ENCODE results near the gene DES. TPM values are rescaled to one million over a fixed set of nuclear protein-coding genes. Genes with fewer than 3 reads are reported as not detected.

Gene DES
- total and polyA plus RNA-seq, 2 donors (not counting 1 experiment from before 2014, with no cell fraction given) = not detected

DNA sequence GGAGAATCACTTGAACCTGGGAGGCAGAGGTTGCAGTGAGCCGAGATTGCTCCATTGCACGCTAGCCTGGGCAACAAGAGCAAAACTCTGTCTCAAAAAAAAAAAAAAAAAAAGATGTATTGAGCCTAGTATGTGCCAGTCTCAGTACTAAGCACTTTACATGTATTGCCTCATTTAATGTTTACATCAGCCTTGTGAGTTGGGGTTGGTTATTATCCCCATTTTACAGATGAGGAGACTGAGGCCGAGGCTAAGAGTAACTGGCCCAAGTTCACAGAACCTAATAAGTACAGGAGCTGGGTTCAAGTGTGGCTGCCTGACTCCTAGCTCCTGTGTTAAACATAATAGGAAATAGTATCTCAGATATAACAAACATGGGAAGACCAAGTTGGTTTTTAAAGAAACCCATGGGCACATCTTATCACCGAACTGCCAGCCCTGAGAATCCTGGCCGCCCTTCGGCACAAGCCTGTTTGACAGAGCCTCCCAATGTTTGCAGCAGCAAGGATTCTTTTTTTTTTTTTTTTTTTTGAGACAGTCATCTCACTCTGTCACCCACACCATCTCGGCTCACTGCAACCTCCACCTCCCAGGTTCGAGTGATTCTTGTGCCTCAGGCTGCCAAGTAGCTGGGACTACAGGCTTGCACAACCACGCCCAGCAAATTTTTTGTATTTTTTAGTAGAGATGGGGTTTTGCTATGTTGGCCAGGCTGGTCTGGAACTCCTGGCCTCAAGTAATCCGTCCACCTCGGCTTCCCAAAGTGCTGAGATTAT is 56.3 kb downstream of the DES start:
- Histone ChIP-seq H3K4me2 (replicated peaks; ENCODE audit: low read depth, low read length, poor library complexity, severe bottlenecking) (no peak overlapping the region), H3K9ac (ENCODE audit: low read length) (no peak overlapping the region), H3K9me3 (ENCODE audit: control extremely low read depth in 1 of 3, control insufficient read depth in 2 of 3, insufficient read depth in 1 of 3, low read length in 2 of 3) (peaks cover 0 to 3% (median 0%) of the 10 kb centered on the region in 3 donors), H3K27ac (ENCODE audit: low read length in 2 of 2) (no peak overlapping the region), H3K27me3 (replicated peaks in 1 of 4; ENCODE audit: control extremely low read depth in 1 of 4, control insufficient read depth in 3 of 4, insufficient read depth in 4 of 4, low read length in 3 of 4) (peaks cover 0 to 10% (median 3%) of the 10 kb centered on the region in 4 experiments), H2AFZ (ENCODE audit: insufficient read depth, low read depth, low read length, poor library complexity, severe bottlenecking) (no peak overlapping the region), H3K79me2 (ENCODE audit: control insufficient read depth, insufficient read depth, low read length) (no peaks in the 10 kb centered on the region), H4K20me1 (ENCODE audit: control insufficient read depth, insufficient read depth, low read length, poor library complexity, severe bottlenecking) (no peaks in the 10 kb centered on the region), H3K36me3 (replicated peaks in 1 of 2; ENCODE audit: control extremely low read depth in 1 of 2, control insufficient read depth in 1 of 2, extremely low read depth in 1 of 2, insufficient read depth in 2 of 2, low read length in 1 of 2) (no peaks in the 10 kb centered on the region), H3K4me3 (ENCODE audit: control extremely low read depth in 1 of 5, extremely low read depth in 1 of 5, insufficient read depth in 1 of 5, low read depth in 2 of 5, low read length in 4 of 5) (no peak overlapping the region), H3K4me1 (ENCODE audit: control insufficient read depth in 2 of 2, insufficient read depth in 2 of 2, low read length in 2 of 2) (no peaks in the 10 kb centered on the region)
- DNase-seq (no peak), ATAC-seq (ENCODE audit: low read depth) (no peak)
- Mint-ChIP-seq H3K4me3 (no peak overlapping the region), H3K9me3 (ENCODE audit: insufficient read depth) (no peaks in the 10 kb centered on the region), H3K4me1 (peaks cover 4% of the 10 kb centered on the region), H3K27me3 (peaks cover 51% of the 10 kb centered on the region), H3K27ac (no peak overlapping the region)
- CTCF ChIA-PET = interaction anchor here (0.7 to 1.8 kb wide), 4 partner anchors 17 to 56 kb away, joined by 3 to 6 read pairs (median 3); no protein-coding TSS in a partner anchor
- WGBS (ENCODE audit: insufficient coverage) = 60% methylated on average over 1 of the region's 11 CpGs
- POLR2A ChIA-PET = interaction anchor here (0.7 to 0.9 kb wide), 2 partner anchors 10 to 122 kb away, joined by 4 to 7 read pairs; no protein-coding TSS in a partner anchor
- intact Hi-C loops (cut with micrococcal nuclease) = no loop called here
- no peak for TF ChIP-seq EZH2 (IDR thresholded peaks at IDR 0.05; ENCODE audit: borderline replicate concordance, insufficient read depth, low read depth, low read length, poor library complexity, severe bottlenecking)
- TF ChIP-seq, protein P1, sequence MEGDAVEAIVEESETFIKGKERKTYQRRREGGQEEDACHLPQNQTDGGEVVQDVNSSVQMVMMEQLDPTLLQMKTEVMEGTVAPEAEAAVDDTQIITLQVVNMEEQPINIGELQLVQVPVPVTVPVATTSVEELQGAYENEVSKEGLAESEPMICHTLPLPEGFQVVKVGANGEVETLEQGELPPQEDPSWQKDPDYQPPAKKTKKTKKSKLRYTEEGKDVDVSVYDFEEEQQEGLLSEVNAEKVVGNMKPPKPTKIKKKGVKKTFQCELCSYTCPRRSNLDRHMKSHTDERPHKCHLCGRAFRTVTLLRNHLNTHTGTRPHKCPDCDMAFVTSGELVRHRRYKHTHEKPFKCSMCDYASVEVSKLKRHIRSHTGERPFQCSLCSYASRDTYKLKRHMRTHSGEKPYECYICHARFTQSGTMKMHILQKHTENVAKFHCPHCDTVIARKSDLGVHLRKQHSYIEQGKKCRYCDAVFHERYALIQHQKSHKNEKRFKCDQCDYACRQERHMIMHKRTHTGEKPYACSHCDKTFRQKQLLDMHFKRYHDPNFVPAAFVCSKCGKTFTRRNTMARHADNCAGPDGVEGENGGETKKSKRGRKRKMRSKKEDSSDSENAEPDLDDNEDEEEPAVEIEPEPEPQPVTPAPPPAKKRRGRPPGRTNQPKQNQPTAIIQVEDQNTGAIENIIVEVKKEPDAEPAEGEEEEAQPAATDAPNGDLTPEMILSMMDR (IDR thresholded peaks at IDR 0.05) = no peak

GRCh38 chr2:219475278-219475677 is 57.1 kb downstream of the DES start:
- Mint-ChIP-seq H3K27me3 (peaks cover 54% of the 10 kb centered on the region), H3K4me3 (no peak overlapping the region), H3K4me1 (peaks cover 4% of the 10 kb centered on the region), H3K27ac (no peak overlapping the region), H3K9me3 (ENCODE audit: insufficient read depth) (no peaks in the 10 kb centered on the region)
- intact Hi-C loops (cut with micrococcal nuclease) = no loop called here
- H3K4me1 ChIP-seq (ENCODE audit: control insufficient read depth in 2 of 2, insufficient read depth in 2 of 2, low read length in 2 of 2) = no peaks in the 10 kb centered on the region
- H3K9ac ChIP-seq (ENCODE audit: low read length) = no peak overlapping the region
- TF ChIP-seq EZH2 (IDR thresholded peaks at IDR 0.05; ENCODE audit: borderline replicate concordance, insufficient read depth, low read depth, low read length, poor library complexity, severe bottlenecking) = no peak
- TF ChIP-seq, protein P1 (IDR thresholded peaks at IDR 0.05) = no peak
- CTCF ChIA-PET = interaction anchor here (1.0 to 4.1 kb wide), 3 partner anchors 13 to 54 kb away, joined by 3 to 17 read pairs (median 6); no protein-coding TSS in a partner anchor
- peaks cover 0 to 10% (median 3%) of the 10 kb centered on the region in 4 experiments for H3K27me3 ChIP-seq (replicated peaks in 1 of 4; ENCODE audit: control extremely low read depth in 1 of 4, control insufficient read depth in 3 of 4, insufficient read depth in 4 of 4, low read length in 3 of 4)
- no peak overlapping the region for H2AFZ ChIP-seq (ENCODE audit: insufficient read depth, low read depth, low read length, poor library complexity, severe bottlenecking)
- H3K9me3 ChIP-seq (ENCODE audit: control extremely low read depth in 1 of 3, control insufficient read depth in 2 of 3, insufficient read depth in 1 of 3, low read length in 2 of 3) = peaks cover 0 to 3% (median 0%) of the 10 kb centered on the region in 3 donors
- no peak for ATAC-seq (ENCODE audit: low read depth)
- H3K4me2 ChIP-seq (replicated peaks; ENCODE audit: low read depth, low read length, poor library complexity, severe bottlenecking) = no peak overlapping the region
- no peak for DNase-seq
- no peak overlapping the region for H3K4me3 ChIP-seq (ENCODE audit: control extremely low read depth in 1 of 5, extremely low read depth in 1 of 5, insufficient read depth in 1 of 5, low read depth in 2 of 5, low read length in 4 of 5)
- POLR2A ChIA-PET = no interaction called here
- WGBS (ENCODE audit: insufficient coverage) = no CpG with 5 or more reads among the region's 6 CpGs
- no peaks in the 10 kb centered on the region for H4K20me1 ChIP-seq (ENCODE audit: control insufficient read depth, insufficient read depth, low read length, poor library complexity, severe bottlenecking)
- no peaks in the 10 kb centered on the region for H3K79me2 ChIP-seq (ENCODE audit: control insufficient read depth, insufficient read depth, low read length)
- no peak overlapping the region for H3K27ac ChIP-seq (ENCODE audit: low read length in 2 of 2)
- no peaks in the 10 kb centered on the region for H3K36me3 ChIP-seq (replicated peaks in 1 of 2; ENCODE audit: control extremely low read depth in 1 of 2, control insufficient read depth in 1 of 2, extremely low read depth in 1 of 2, insufficient read depth in 2 of 2, low read length in 1 of 2)
